Measurements from ENCODE around the gene CIITA.

CIITA gene

GRCh38 chr16:10982465-10983150 is 105.6 kb downstream of the CIITA start:
- no peak for DNase-seq

GRCh38 chr16:10983159-10983558 is 106.2 kb downstream of the CIITA start:
- DNase-seq, result peak; percentile 34

GRCh38 chr16:10984509-10984908 is 107.5 kb downstream of the CIITA start:
- no peak for DNase-seq
